ENCODE data around the gene CCL3.

- TF ChIP-seq ARNTL (CRISPR knock-in tag; IDR thresholded peaks at IDR 0.05; ENCODE audit: borderline replicate concordance, low read depth) (no peak), BACH2 (CRISPR knock-in tag; IDR thresholded peaks at IDR 0.05; ENCODE audit: borderline replicate concordance) (no peak), ZFP30 (CRISPR knock-in tag; IDR thresholded peaks at IDR 0.05) (no peak), PATZ1 (CRISPR knock-in tag; IDR thresholded peaks at IDR 0.05; ENCODE audit: borderline replicate concordance) (no peak), SNAI2 (CRISPR knock-in tag; IDR thresholded peaks at IDR 0.05) (no peak), ZNF565 (CRISPR knock-in tag; conservative IDR thresholded peaks at IDR 0.05; ENCODE audit: low read depth) (no peak), ISL1 (CRISPR knock-in tag; IDR thresholded peaks at IDR 0.05) (no peak), GLIS3 (CRISPR knock-in tag; IDR thresholded peaks at IDR 0.05) (no peak)
- TF ChIP-seq, protein P1, sequence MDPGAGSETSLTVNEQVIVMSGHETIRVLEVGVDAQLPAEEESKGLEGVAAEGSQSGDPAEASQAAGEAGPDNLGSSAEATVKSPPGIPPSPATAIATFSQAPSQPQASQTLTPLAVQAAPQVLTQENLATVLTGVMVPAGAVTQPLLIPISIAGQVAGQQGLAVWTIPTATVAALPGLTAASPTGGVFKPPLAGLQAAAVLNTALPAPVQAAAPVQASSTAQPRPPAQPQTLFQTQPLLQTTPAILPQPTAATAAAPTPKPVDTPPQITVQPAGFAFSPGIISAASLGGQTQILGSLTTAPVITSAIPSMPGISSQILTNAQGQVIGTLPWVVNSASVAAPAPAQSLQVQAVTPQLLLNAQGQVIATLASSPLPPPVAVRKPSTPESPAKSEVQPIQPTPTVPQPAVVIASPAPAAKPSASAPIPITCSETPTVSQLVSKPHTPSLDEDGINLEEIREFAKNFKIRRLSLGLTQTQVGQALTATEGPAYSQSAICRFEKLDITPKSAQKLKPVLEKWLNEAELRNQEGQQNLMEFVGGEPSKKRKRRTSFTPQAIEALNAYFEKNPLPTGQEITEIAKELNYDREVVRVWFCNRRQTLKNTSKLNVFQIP (CRISPR knock-in tag; IDR thresholded peaks at IDR 0.05; ENCODE audit: borderline replicate concordance, low read depth): no peak
- TF ChIP-seq, protein P2, sequence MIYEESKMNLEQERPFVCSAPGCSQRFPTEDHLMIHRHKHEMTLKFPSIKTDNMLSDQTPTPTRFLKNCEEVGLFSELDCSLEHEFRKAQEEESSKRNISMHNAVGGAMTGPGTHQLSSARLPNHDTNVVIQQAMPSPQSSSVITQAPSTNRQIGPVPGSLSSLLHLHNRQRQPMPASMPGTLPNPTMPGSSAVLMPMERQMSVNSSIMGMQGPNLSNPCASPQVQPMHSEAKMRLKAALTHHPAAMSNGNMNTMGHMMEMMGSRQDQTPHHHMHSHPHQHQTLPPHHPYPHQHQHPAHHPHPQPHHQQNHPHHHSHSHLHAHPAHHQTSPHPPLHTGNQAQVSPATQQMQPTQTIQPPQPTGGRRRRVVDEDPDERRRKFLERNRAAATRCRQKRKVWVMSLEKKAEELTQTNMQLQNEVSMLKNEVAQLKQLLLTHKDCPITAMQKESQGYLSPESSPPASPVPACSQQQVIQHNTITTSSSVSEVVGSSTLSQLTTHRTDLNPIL (CRISPR knock-in tag; IDR thresholded peaks at IDR 0.05; ENCODE audit: low read depth): no peak
Observed at GRCh38 chr17:36129616-36130015, 39.7 kb upstream of the CCL3 start.
